IPS-18c (cell line): ENCODE data around the gene FOXF2.
A peak's percentile ranks its signal among the peaks of the same experiment; 100 is the strongest.

Experiments
- H3K4me3 ChIP-seq: 2 replicates; pipeline ENCODE4 v1.7.0; 2013; ENCODE audit warnings: low read depth, mild to moderate bottlenecking, low read length, moderate library complexity; ENCODE audit not compliant: insufficient read depth
- H3K9me3 ChIP-seq: one replicate; pipeline ENCODE4 v1.6.1; 2013; ENCODE audit warnings: mild to moderate bottlenecking, low read length, moderate library complexity; ENCODE audit not compliant: control insufficient read depth, insufficient read depth

FOXF2 gene

DNA sequence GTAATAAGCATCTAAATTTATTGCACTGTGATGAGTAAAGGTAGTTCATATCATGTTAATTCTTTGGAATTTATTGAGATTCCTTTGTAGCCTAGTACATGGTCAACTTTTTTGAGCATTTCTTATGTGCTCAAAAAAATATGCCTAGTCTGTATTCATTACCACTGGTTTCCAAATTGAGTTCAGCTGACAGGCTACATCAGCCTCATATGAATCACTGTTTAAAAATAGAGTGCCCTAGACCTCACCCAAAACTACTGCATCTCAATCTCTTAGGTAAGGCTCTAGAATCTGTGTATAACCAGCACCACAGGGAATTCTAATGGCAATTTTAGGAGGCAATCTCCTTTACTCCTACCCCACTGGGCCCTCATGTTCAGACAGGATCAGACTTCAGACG is 16.7 kb upstream of the FOXF2 start:
- Histone ChIP-seq H3K9me3 (peaks cover 4% of the 10 kb centered on the region), H3K4me3 (no peak overlapping the region)

GRCh38 chr6:1376653-1377052 is 12.7 kb upstream of the FOXF2 start:
- no peak overlapping the region for H3K4me3 ChIP-seq
- H3K9me3 ChIP-seq, result peaks cover 8% of the 10 kb centered on the region

DNA sequence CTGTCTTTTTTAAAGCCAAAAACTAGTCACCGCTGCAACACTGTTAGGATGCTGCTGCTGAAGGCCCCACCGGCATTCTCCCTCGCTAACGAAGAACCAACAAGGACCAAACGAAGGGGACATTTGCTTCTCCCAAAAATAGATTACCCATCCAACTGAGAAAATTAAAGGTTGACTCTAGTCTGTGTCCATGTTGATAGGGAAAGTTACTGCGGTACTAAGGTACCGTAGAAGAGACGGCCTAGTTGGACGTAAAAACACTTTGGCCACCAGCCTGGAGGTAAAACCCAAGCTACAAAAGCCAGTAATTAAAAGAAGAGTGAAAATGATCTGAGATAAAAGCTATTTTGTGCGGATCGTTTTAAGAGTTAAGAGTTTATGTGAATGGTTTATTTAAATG is 11.8 kb upstream of the FOXF2 start:
- Histone ChIP-seq H3K9me3 (peaks cover 11% of the 10 kb centered on the region), H3K4me3 (no peak overlapping the region; the same call in 1 of the 2 replicates)

DNA sequence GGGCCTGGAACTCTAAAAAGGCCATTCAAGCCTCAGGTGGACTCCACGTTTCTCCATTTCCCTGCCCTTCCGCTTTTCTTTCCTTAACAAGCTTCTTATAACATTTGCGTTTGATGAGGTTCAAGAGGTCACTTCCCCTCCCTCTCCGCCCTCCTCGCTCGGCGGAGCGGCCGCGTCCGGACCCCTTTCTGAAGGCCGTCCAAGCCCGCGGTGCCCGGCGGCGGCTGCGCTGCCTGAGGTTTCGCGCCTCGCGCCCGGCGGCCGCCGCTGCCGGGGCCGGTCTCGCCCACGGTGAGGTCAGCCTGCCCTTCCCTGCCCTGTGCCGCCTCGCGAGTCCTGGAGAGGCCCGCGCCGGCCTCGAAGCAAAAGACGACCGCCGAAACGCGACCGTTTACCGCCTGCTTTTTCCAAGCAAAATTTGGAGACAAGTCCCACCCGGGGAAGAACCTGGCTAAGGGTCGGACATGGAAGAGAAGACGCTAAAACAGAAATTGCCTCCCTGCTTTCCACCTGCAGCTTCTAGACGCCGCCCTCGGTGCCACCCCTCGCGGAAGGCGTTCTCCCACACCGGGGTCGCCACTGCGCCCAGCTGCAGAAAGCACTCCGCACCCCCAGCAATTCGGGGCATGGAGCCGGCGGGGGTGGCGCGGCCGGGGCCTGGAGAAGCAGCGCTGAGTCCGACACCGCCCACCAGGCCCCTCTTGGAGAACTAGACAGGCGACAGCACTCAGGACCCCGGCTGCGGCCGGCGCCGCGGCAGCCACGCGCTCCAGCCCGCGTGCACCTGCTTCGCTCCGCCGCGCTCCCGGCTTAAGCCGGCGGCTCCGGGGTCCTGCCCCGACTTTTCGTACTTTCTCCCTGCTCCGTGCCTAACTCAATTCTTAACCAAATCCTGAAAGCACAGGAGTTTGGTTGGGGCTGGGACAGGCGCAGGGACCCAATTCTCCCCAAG is 11.0 kb upstream of the FOXF2 start:
- Histone ChIP-seq H3K9me3 (peaks cover 11% of the 10 kb centered on the region), H3K4me3 (peak overlapping the region; percentile 38)

DNA sequence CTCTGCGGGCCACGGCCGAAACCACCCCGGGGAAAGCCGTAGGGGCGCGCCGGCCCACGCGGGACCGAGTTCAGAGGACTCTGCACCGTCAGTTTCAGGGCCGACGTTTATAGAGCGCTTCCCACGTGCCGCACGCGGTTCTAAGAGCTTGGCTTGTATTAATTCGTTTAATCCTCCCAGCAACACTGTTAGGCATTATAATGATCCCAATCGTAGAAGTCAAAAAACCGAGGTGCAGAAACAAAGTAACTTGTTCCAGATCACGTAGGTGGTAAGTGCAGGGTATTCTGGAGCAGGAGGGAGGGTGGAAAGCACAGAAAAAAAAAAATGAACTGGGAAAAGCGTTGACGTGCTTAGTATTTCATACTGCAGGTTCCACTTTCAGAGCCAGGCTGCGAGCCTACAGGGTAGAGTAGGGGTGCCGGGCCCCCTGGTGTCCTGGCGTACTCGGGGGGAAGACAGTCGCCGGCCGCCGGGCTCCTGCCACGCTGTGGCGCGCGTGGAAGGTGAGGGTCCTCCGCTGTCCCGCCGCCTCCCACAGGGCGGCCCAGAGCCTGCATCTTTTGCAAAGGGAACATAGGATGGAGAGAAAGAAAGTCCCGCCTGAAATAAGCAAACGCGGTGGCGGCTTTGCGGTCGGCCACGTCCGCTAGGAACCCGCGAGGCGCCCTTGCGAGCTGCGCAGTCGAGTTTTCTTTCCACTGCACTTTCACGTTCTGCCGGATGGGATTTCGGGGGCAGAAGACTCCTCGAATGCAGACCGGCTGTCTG is 10.2 kb upstream of the FOXF2 start:
- no peak overlapping the region for H3K4me3 ChIP-seq

GRCh38 chr6:1379788-1380147 is 9.6 kb upstream of the FOXF2 start:
- H3K9me3 ChIP-seq, result peaks cover 11% of the 10 kb centered on the region
- no peak overlapping the region for H3K4me3 ChIP-seq

More for the DNA sequence above, 10.2 kb upstream of the FOXF2 start:
- peaks cover 11% of the 10 kb centered on the region for H3K9me3 ChIP-seq

GRCh38 chr6:1380625-1381427 is 8.6 kb upstream of the FOXF2 start:
- peaks cover 11% of the 10 kb centered on the region for H3K9me3 ChIP-seq
- H3K4me3 ChIP-seq, result no peak overlapping the region

- Histone ChIP-seq H3K9me3 (peaks cover 13% of the 10 kb centered on the region), H3K4me3 (peak overlapping the region; percentile 31; the same call in 1 of the 2 replicates)
These were observed 7.7 kb upstream of the FOXF2 start for GRCh38 chr6:1381481-1382330.

DNA sequence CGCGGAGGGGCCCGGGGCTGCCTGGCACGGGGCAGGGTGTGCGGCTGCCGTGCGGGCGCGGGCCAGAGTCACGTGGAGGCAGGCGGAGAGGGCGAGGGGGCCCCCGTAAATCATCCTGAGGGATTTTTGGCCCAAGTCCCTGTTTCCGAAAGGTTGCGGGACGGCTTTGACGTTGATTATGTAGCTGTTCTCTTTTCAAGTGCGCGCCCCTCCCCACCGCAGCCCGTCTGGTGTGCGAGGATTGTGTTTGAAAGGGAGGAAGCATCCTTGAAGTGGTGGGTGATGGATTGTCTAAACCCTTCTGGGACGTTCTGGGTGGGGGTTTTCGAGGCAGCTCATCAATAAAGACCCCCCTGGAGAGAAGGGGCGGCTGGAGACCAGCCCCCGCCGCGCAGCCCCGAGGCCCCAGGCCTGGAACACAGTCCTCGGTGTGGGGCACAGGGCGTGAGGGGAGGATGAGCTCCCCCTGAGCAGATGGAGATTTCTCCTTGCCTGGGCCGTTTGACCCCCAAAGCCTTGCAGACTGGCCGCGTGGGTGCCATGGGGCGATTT is 7.0 kb upstream of the FOXF2 start:
- H3K4me3 ChIP-seq, result peak overlapping the region; percentile 31
- peaks cover 11% of the 10 kb centered on the region for H3K9me3 ChIP-seq

GRCh38 chr6:1382883-1383728 is 6.3 kb upstream of the FOXF2 start:
- Histone ChIP-seq H3K9me3 (peaks cover 9% of the 10 kb centered on the region), H3K4me3 (peak overlapping the region; percentile 31)

GRCh38 chr6:1383729-1384548 is 5.4 kb upstream of the FOXF2 start:
- Histone ChIP-seq H3K4me3 (peak overlapping the region; percentile 36; the same call in 1 of the 2 replicates), H3K9me3 (peaks cover 4% of the 10 kb centered on the region)

DNA sequence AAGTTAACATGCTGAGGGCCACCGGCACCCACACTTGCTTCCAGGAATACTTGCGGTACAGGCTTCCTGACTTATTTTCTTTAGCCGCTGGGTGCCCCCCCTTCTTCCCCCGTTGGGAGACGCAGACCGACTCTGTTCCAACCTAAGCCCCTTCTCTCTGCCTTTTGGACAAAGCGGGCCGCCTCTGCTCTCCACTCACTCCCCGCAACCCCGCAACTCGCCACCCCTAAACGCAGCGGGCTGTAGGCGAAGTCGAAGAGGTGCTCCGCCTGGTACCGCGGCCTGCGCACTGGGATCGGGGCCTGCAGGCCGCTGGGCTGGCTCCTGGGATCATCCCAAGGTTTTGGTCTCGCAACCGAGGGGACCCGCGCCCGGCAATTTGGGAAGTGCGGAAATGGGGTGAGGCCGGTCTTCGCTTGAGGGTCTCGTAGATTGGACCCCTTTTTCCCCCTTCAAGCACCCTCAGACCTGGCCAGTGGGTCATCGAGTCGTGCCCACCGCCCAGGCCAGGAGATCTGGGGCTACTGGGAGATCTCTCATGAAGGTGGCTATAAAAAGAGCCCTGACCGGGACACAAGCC is 4.7 kb upstream of the FOXF2 start:
- H3K9me3 ChIP-seq, result peaks cover 4% of the 10 kb centered on the region
- peak overlapping the region; percentile 28 for H3K4me3 ChIP-seq

DNA sequence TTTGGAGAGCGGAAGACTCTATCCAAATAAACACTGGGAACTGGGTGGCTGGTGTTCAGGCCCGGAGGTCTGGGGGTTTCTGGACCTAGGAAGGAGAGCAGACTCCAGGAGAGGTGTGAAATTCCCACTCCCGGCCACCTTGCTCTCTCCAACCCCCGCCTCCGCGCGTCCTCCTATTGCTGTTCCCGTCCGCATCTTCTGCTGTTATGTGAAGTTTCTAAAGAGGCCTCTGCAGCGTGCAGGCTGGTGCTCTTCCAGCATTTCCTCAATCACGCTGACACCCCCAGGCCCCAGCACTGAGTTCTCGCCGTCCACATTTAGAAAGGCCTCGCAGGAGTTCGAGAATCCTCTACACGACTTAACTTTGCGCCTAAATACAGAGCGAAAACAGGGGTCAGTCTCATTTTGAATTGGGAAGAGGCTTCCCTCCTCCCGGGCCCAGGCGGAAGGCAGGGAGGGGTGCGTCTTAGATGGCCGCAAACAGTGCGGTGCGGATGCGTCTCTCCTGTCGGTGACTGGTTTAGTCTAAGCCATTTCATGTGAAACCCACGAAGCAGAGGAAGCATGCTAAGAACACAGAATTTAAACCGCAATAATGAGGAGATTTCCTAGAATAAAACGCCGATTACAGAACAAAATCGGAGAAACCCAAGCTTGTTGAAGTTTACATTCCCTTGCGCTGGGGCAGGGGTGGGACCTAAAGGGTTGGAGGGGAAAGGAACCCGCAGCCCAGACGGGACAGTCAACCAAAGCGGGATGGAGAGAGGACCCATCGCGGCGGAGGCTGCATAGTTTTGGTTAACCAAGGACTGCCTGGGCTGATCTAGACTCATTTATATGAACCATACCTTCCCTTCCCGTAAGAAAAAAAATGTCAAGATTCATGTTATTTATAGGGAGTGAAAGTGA is 4.0 kb upstream of the FOXF2 start:
- Histone ChIP-seq H3K9me3 (peaks cover 4% of the 10 kb centered on the region), H3K4me3 (no peak overlapping the region)
